ENCODE measurements around the gene CEACAM1. TPM values are rescaled to one million over a fixed set of nuclear protein-coding genes. Genes with fewer than 3 reads are reported as not detected.

CEACAM1 gene
- total RNA-seq, 1 donor from 2014 or later, result 0.39 TPM

DNA sequence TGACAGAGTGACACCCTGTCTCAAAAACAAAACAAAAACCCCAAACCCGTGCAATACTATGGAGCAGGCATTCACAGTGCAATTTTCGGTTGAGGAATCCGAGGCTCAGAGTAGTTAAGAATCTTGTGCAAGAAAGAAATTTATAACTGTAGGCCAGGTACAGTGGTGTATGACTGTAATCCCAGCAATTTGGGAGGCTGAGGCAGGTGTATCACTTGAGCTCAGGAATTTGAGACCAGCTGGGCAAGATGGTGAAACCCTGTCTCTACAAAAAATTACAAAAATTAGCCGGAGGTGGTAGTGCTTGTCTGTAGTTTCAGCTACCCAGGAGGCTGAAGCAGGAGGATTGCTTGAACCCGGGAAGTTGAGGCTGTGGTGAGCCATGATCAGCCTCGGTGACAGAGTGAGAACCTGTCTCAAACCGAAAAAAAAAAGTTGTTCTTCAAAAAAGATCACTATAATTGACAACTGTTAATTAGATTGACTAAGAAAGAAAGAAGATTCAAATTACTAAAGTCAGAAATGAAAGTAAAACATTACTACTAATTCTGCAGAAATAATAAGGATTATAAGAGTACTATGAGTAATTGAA is 12.9 kb downstream of the CEACAM1 start:
- Mint-ChIP-seq H3K36me3 (no peaks in the 10 kb centered on the region), H3K4me3 (no peak overlapping the region), H3K27ac (no peak overlapping the region), H3K9me3 (peaks cover 10% of the 10 kb centered on the region), H3K27me3 (ENCODE audit: insufficient read depth, low read depth) (no peaks in the 10 kb centered on the region), H3K4me1 (peaks cover 7% of the 10 kb centered on the region)
- peaks cover 14% of the 10 kb centered on the region for H3F3A ChIP-seq (ENCODE audit: low read depth)
- no peaks in the 10 kb centered on the region for H4K20me1 ChIP-seq (ENCODE audit: low read depth)
- H2AFZ ChIP-seq (replicated peaks), result no peak overlapping the region
- TF ChIP-seq EZH2 (IDR thresholded peaks at IDR 0.05) (no peak), EZH2phosphoT487 (IDR thresholded peaks at IDR 0.05) (no peak)
- TF ChIP-seq, protein P1, sequence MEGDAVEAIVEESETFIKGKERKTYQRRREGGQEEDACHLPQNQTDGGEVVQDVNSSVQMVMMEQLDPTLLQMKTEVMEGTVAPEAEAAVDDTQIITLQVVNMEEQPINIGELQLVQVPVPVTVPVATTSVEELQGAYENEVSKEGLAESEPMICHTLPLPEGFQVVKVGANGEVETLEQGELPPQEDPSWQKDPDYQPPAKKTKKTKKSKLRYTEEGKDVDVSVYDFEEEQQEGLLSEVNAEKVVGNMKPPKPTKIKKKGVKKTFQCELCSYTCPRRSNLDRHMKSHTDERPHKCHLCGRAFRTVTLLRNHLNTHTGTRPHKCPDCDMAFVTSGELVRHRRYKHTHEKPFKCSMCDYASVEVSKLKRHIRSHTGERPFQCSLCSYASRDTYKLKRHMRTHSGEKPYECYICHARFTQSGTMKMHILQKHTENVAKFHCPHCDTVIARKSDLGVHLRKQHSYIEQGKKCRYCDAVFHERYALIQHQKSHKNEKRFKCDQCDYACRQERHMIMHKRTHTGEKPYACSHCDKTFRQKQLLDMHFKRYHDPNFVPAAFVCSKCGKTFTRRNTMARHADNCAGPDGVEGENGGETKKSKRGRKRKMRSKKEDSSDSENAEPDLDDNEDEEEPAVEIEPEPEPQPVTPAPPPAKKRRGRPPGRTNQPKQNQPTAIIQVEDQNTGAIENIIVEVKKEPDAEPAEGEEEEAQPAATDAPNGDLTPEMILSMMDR (IDR thresholded peaks at IDR 0.05), result no peak
- no peaks in the 10 kb centered on the region for H3K79me2 ChIP-seq (ENCODE audit: low read depth)
- no peaks in the 10 kb centered on the region for H3K27me3 ChIP-seq
- no peak for DNase-seq (ENCODE audit: low spot score)
- H3K27ac ChIP-seq, result no peak overlapping the region
- H3K9ac ChIP-seq, result no peak overlapping the region
- H3K36me3 ChIP-seq, result no peaks in the 10 kb centered on the region
- no peak overlapping the region for H3K4me2 ChIP-seq
- no peaks in the 10 kb centered on the region for H3K4me1 ChIP-seq
- no peak overlapping the region for H3K4me3 ChIP-seq
- no peaks in the 10 kb centered on the region for H3K9me3 ChIP-seq (ENCODE audit: low read depth)

DNA sequence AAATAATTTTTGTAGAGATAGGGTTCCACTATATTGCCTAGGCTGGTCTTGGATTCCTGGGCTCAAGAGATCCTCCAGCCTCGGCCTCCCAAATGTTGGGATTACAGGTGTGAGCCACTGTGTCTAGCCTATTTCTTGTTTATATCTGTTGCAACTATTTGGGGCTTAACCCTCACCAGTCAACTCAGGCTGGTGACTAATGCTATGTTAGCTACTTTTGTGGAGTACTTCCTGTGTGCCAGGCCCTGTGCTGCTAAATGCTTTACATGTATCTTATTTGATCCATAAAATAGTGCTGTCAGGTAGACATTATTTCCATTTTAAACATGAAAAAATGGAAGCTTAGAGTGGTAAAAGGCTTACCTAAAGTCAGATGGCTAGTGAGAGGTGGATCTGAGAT is 13.8 kb downstream of the CEACAM1 start:
- TF ChIP-seq EZH2 (IDR thresholded peaks at IDR 0.05) (no peak), EZH2phosphoT487 (IDR thresholded peaks at IDR 0.05) (no peak)
- TF ChIP-seq, protein P1 (IDR thresholded peaks at IDR 0.05), result no peak
- peaks cover 14% of the 10 kb centered on the region for H3F3A ChIP-seq (ENCODE audit: low read depth)
- no peaks in the 10 kb centered on the region for H3K27me3 ChIP-seq
- no peak overlapping the region for H2AFZ ChIP-seq (replicated peaks)
- DNase-seq (ENCODE audit: low spot score), result no peak
- no peak overlapping the region for H3K4me3 Mint-ChIP-seq
- H3K79me2 ChIP-seq (ENCODE audit: low read depth), result no peaks in the 10 kb centered on the region
- peaks cover 7% of the 10 kb centered on the region for H3K4me1 Mint-ChIP-seq
- H3K9me3 ChIP-seq (ENCODE audit: low read depth), result no peaks in the 10 kb centered on the region
- H3K36me3 ChIP-seq, result no peaks in the 10 kb centered on the region
- no peak overlapping the region for H3K4me3 ChIP-seq
- H3K27ac ChIP-seq, result no peak overlapping the region
- no peaks in the 10 kb centered on the region for H3K27me3 Mint-ChIP-seq (ENCODE audit: insufficient read depth, low read depth)
- H3K9ac ChIP-seq, result no peak overlapping the region
- no peaks in the 10 kb centered on the region for H3K4me1 ChIP-seq
- no peaks in the 10 kb centered on the region for H3K36me3 Mint-ChIP-seq
- no peak overlapping the region for H3K4me2 ChIP-seq
- H3K9me3 Mint-ChIP-seq, result peaks cover 10% of the 10 kb centered on the region
- H3K27ac Mint-ChIP-seq, result no peak overlapping the region
- no peaks in the 10 kb centered on the region for H4K20me1 ChIP-seq (ENCODE audit: low read depth)

DNA sequence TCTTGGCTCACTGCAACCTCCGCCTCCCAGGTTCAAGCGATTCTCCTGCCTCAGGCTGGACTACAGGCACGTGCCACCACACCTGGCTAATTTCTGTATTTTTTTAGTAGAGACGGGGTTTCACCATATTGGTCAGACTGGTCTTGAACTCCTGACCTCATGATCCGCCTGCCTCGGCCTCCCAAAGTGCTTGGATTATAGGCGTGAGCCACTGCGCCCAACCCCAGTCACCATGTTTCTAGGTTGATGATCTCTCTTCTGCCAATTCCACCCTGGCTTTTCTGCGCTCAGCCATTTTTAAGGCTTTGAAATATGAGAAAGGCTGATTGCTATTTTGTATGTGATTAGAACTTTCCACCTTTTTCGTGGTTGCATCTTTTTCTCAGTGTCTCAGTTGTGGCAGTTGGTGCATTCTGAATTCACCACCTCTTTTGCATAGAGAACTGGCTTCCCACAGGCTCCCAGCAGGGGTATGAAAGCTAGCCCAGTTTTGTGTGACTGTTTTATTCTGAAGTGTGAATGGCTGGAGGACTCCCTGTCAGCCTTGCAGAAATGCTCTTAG is 15.5 kb downstream of the CEACAM1 start:
- no peak overlapping the region for H3K4me2 ChIP-seq
- no peak overlapping the region for H3K27ac ChIP-seq
- no peaks in the 10 kb centered on the region for H3K27me3 Mint-ChIP-seq (ENCODE audit: insufficient read depth, low read depth)
- peaks cover 10% of the 10 kb centered on the region for H3K9me3 Mint-ChIP-seq
- H3K4me1 ChIP-seq, result no peaks in the 10 kb centered on the region
- no peak overlapping the region for H3K27ac Mint-ChIP-seq
- H3F3A ChIP-seq (ENCODE audit: low read depth), result peaks cover 14% of the 10 kb centered on the region
- no peak for DNase-seq (ENCODE audit: low spot score)
- no peaks in the 10 kb centered on the region for H3K36me3 ChIP-seq
- no peak overlapping the region for H2AFZ ChIP-seq (replicated peaks)
- no peaks in the 10 kb centered on the region for H4K20me1 ChIP-seq (ENCODE audit: low read depth)
- H3K4me3 ChIP-seq, result no peak overlapping the region
- no peak overlapping the region for H3K9ac ChIP-seq
- H3K4me3 Mint-ChIP-seq, result no peak overlapping the region
- H3K36me3 Mint-ChIP-seq, result no peaks in the 10 kb centered on the region
- no peaks in the 10 kb centered on the region for H3K27me3 ChIP-seq
- TF ChIP-seq EZH2 (IDR thresholded peaks at IDR 0.05), result no peak
- TF ChIP-seq, protein P1 (IDR thresholded peaks at IDR 0.05), result no peak
- no peak for TF ChIP-seq EZH2phosphoT487 (IDR thresholded peaks at IDR 0.05)
- no peaks in the 10 kb centered on the region for H3K9me3 ChIP-seq (ENCODE audit: low read depth)
- H3K79me2 ChIP-seq (ENCODE audit: low read depth), result no peaks in the 10 kb centered on the region
- H3K4me1 Mint-ChIP-seq, result peaks cover 5% of the 10 kb centered on the region

Measured in neural progenitor cell (in vitro differentiated cells).